GM12874 (cell line): ENCODE measurements around the gene NUB1.

Source experiments
- TF ChIP-seq, protein P1 (sequence below): IDR thresholded peaks from 2 replicates; pipeline ENCODE4 v1.5.1; 2011; ENCODE audit warnings: low read depth, mild to moderate bottlenecking, control low read depth, low read length, moderate library complexity; ENCODE audit not compliant: insufficient read depth

The NUB1 gene, protein sequence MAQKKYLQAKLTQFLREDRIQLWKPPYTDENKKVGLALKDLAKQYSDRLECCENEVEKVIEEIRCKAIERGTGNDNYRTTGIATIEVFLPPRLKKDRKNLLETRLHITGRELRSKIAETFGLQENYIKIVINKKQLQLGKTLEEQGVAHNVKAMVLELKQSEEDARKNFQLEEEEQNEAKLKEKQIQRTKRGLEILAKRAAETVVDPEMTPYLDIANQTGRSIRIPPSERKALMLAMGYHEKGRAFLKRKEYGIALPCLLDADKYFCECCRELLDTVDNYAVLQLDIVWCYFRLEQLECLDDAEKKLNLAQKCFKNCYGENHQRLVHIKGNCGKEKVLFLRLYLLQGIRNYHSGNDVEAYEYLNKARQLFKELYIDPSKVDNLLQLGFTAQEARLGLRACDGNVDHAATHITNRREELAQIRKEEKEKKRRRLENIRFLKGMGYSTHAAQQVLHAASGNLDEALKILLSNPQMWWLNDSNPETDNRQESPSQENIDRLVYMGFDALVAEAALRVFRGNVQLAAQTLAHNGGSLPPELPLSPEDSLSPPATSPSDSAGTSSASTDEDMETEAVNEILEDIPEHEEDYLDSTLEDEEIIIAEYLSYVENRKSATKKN

DNA sequence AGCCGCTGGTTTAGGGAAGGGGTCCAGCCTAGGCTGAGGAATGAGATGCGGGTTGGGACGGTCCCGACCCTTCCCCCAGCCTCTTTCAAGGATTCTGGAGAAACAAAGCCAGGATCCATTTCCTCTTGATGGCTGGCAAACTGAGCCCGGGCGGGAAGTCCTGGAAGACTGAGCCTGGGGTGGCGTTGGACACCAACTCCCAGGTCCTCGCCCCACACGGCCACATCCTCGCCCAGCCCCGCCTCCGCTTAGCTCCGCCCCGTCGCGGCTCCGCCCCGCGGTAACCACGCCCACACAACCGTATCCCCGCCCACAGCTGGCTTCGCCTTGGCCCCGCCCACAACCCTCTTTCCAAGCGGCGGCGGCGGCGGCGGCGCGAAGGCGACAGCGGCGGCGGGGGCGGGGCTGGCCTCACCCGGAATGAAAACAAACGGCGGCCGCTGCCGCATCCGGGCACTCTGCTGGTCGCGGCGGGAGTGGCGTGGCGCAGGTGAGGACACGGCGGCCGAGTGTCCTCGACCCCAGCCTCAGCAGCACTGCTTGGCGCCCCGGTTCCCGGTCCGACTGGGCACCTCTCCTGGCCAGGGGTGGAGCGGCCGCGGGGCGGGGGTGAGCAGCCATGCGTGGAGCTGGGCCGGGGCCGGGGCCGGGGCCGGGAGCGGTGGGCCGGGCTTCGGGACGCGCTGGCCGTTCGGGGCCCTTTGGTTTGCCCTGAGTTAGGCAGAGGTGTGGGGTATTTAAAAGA is at the start of gene NUB1:
Gene NUB1, plus strand, starts transcription at position 456 of the 745 bp plus-strand sequence. CDS start 3,538 bp downstream, outside the sequence.
- TF ChIP-seq, protein P1, sequence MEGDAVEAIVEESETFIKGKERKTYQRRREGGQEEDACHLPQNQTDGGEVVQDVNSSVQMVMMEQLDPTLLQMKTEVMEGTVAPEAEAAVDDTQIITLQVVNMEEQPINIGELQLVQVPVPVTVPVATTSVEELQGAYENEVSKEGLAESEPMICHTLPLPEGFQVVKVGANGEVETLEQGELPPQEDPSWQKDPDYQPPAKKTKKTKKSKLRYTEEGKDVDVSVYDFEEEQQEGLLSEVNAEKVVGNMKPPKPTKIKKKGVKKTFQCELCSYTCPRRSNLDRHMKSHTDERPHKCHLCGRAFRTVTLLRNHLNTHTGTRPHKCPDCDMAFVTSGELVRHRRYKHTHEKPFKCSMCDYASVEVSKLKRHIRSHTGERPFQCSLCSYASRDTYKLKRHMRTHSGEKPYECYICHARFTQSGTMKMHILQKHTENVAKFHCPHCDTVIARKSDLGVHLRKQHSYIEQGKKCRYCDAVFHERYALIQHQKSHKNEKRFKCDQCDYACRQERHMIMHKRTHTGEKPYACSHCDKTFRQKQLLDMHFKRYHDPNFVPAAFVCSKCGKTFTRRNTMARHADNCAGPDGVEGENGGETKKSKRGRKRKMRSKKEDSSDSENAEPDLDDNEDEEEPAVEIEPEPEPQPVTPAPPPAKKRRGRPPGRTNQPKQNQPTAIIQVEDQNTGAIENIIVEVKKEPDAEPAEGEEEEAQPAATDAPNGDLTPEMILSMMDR = no peak

DNA sequence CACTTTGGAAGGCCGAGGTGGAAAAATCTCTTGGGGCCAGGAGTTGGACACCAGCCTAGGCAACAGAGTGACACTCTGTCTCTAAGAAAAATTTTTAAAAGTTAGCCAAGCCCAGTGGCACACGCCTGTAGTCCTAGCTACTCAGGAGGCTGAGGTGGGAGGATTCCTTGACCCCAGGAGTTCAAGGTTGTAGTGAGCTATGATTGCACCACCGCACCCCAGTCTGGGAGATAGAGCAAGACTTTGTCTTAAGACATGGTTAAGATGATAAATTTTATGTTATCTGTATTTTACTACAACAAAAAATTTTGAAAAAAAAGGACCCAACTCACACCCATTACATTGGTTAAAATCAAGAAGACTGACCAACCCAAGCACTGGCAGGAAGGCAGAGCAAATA is 48.8 kb upstream of the NUB1 start:
- TF ChIP-seq, protein P1 = no peak

- TF ChIP-seq, protein P1 = no peak
These were observed 45.2 kb upstream of the NUB1 start for GRCh38 chr7:151296202-151296992.

DNA sequence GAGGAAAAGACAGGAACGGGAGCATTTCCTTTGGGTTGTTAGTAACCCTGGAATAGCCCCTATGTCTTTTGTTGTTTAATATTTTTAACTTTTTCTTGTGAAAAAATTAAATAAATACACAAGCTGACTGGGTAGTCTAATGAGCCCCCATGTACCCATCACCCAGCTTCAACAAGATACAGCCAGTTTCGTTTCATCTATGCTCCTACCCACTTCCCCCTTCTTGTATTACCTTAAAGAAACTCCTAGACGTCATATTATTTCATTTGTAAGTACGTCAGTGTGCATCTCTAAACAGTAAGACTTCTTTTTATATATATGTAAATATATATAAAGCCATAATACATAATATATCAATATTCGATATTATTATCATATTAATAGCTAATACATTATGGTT is 42.8 kb upstream of the NUB1 start:
- TF ChIP-seq, protein P1 = no peak

DNA sequence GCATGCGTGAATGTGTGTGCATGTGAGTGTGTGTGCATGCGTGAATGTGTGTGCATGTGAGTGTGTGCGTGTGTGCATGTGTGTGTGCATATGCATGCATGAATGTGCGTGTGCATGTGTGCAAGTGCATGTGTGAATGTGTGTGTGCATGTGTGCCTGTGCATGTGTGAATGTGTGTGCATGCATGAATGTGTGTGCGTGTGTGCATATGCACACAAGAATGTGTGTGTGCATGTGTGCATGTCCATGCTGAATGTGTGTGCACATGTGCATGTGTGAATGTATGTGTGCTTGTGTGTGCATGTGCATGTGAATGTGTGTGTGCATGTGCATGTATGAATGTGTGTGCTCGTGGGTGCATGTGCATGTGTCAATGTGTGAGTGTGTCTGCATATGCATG is 42.1 kb upstream of the NUB1 start:
- TF ChIP-seq, protein P1 = no peak

- TF ChIP-seq, protein P1 = no peak
These were observed 41.5 kb upstream of the NUB1 start for GRCh38 chr7:151299940-151300645.
